Ectodermal cell (in vitro differentiated cells): Measurements from ENCODE around the gene PPP1R14C.
"Not testable (repeated sequence)": the region's sequence is repeated elsewhere in the genome, so short reads cannot be mapped to it uniquely, and the experiment has no call there.

Source experiments
- H3K27ac ChIP-seq: 2 replicates; pipeline ENCODE4 v1.7.0; 2013; ENCODE audit warnings: mild to moderate bottlenecking, low read depth, low read length; ENCODE audit not compliant: insufficient read depth, poor library complexity, severe bottlenecking
- H3K27me3 ChIP-seq: 2 replicates; pipeline ENCODE4 v1.7.0; 2013; ENCODE audit warnings: mild to moderate bottlenecking, low read length; ENCODE audit not compliant: insufficient read depth, control insufficient read depth, poor library complexity, severe bottlenecking
- H3K36me3 ChIP-seq: one replicate; pipeline ENCODE4 v1.7.0; 2013; ENCODE audit warnings: low read length; ENCODE audit not compliant: control insufficient read depth, insufficient read depth
- H3K4me1 ChIP-seq: one replicate; pipeline ENCODE4 v1.7.0; 2013; ENCODE audit warnings: low read length; ENCODE audit not compliant: control insufficient read depth, insufficient read depth
- H3K4me3 ChIP-seq: 2 replicates; pipeline ENCODE4 v1.7.0; 2013; ENCODE audit warnings: low read depth, low read length, control low read depth; ENCODE audit not compliant: insufficient read depth
- H3K9me3 ChIP-seq: 2 replicates; pipeline ENCODE4 v1.7.0; 2013; ENCODE audit warnings: mild to moderate bottlenecking, low read length, moderate library complexity; ENCODE audit not compliant: control insufficient read depth
- WGBS, 2 experiments: methylation state at CpG; one replicate each; pipeline ENCODE4 v1.1.7; 2013; ENCODE audit warnings: missing lambda C conversion rate in 2 of 2; 5-methylcytosine and 5-hydroxymethylcytosine counted together

Gene PPP1R14C

GRCh38 chr6:150137711-150138110, 5.1 kb upstream of the PPP1R14C start:
- H3K4me3 ChIP-seq, H3K36me3 ChIP-seq, H3K9me3 ChIP-seq, H3K4me1 ChIP-seq, H3K27ac ChIP-seq: not testable (repeated sequence)
- peaks cover 20% of the 10 kb centered on the region for H3K27me3 ChIP-seq
- WGBS, 2 experiments: 86% methylated on average over 3 of the region's 3 CpGs

GRCh38 chr6:150138638-150139037, 4.2 kb upstream of the PPP1R14C start:
- no peaks in the 10 kb centered on the region for H3K36me3 ChIP-seq
- H3K27me3 ChIP-seq: peaks cover 30% of the 10 kb centered on the region
- H3K4me3 ChIP-seq: no peak overlapping the region
- no peaks in the 10 kb centered on the region for H3K4me1 ChIP-seq
- no peak overlapping the region for H3K27ac ChIP-seq
- 84% methylated on average over 7 of the region's 7 CpGs for WGBS, 2 experiments
- H3K9me3 ChIP-seq: no peaks in the 10 kb centered on the region

GRCh38 chr6:150139533-150139932, 3.3 kb upstream of the PPP1R14C start:
- Histone ChIP-seq H3K9me3 (no peaks in the 10 kb centered on the region), H3K4me3 (no peak overlapping the region), H3K4me1 (no peaks in the 10 kb centered on the region), H3K36me3 (no peaks in the 10 kb centered on the region), H3K27me3 (peaks cover 39% of the 10 kb centered on the region), H3K27ac (no peak overlapping the region)
- WGBS, 2 experiments: 94 to 95% methylated on average over 3 of the region's 3 CpGs

DNA sequence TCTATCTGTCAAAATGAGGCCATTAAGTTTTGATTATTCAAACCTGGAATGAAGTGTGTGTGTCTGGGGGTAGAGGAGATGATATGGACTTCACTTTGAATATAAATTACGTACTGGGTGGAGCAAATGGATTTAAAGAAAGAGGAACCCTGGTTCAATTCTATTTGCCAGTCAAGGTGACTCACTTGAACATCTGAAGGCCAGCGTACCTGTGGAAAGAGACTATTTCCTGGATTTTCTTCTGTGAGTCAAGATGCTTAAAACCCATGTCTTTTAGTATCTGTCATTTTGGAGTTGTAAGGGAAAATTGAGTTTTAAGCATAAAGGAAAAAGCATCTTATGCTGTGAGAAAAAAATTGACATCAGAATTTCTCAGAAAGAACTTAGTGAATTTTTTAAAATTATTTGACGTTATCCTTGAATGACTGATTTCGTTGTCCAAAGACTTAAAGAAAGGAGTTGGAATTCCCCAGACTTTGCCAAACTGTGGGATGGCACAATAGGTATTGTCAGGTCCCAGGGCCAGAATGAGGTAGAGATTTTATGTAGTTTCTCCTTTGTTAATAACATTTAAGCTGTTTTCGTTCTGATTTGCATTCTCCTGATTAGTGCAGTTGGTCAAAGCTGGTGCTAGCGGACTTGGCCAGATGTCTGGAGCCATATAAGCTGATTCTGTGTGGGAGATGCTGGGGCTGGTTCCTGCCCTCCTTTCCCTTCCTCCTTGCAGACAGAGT, 2.4 kb upstream of the PPP1R14C start:
- Histone ChIP-seq H3K27ac (no peak overlapping the region), H3K4me3 (no peak overlapping the region), H3K9me3 (no peaks in the 10 kb centered on the region), H3K27me3 (peaks cover 47% of the 10 kb centered on the region), H3K4me1 (no peaks in the 10 kb centered on the region), H3K36me3 (no peaks in the 10 kb centered on the region)
- WGBS, 2 experiments: 87 to 89% methylated on average over 6 of the region's 6 CpGs

DNA sequence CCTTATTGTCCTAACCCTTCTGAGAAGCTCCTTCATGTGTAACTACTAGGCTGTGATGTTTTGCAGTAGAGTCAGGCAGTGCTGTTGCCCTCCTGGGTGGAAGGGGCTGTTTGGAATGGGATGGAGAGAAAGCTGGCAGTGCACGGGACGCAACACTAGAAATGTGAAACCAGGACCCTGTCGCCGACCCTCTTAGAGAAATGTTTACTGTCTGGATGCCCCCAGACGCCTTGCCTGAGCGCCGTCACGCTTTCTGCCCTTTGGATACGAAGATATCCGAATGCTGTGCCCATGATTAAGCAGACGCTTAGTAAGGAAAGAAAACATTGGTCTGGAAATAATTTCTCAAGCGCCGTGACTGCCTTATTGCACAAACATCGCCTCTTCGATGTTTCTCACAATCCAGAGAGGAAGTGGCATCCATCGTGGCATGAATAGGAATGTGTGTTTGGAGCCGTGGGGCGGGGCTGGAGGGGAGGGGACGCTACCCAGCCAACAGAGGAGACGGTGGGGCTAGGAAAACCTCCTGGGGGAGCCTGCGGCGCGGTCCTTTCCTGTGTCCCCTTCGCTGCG, 661 bp upstream of the PPP1R14C start:
- no peaks in the 10 kb centered on the region for H3K4me1 ChIP-seq
- peaks cover 63% of the 10 kb centered on the region for H3K27me3 ChIP-seq
- peak overlapping the region; percentile 46 for H3K4me3 ChIP-seq
- WGBS, 2 experiments: 17 to 19% methylated on average over 25 of the region's 25 CpGs
- H3K27ac ChIP-seq: no peak overlapping the region
- H3K9me3 ChIP-seq: no peaks in the 10 kb centered on the region
- no peaks in the 10 kb centered on the region for H3K36me3 ChIP-seq

- Histone ChIP-seq H3K4me3 (peak overlapping the region; percentile 46), H3K9me3 (no peaks in the 10 kb centered on the region), H3K36me3 (no peaks in the 10 kb centered on the region), H3K27ac (no peak overlapping the region), H3K27me3 (peaks cover 63% of the 10 kb centered on the region), H3K4me1 (no peaks in the 10 kb centered on the region)
- 3% methylated on average over 53 of the region's 53 CpGs for WGBS, 2 experiments
Observed at GRCh38 chr6:150143516-150144293, 861 bp downstream of the PPP1R14C start.

- Histone ChIP-seq H3K27me3 (peaks cover 63% of the 10 kb centered on the region), H3K36me3 (no peaks in the 10 kb centered on the region), H3K9me3 (no peaks in the 10 kb centered on the region), H3K4me1 (no peaks in the 10 kb centered on the region), H3K4me3 (peak overlapping the region; percentile 46), H3K27ac (no peak overlapping the region)
- WGBS, 2 experiments: 18 to 32% methylated on average over 5 of the region's 6 CpGs
Observed at GRCh38 chr6:150144294-150144868, 1.5 kb downstream of the PPP1R14C start.

DNA sequence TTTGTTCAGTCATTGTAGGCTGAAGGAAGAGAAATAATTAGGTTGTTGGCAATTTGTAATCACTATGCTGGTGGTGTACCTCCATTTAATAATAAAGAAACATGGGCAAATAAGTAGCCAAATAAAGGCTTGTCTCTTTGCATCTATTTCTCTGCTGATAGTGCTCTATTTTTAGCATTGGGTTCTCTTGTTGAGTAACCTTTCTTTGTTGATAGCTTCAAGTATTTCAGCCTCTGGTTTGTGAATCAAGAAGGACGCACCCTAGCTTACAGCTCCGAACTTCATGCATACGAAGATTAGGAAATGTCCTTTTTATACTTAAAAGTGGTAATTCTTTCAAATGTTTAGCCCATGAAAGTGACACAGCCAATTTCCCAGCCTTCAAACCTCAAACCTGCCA, 2.6 kb downstream of the PPP1R14C start:
- Histone ChIP-seq H3K27me3 (peaks cover 66% of the 10 kb centered on the region), H3K4me3 (no peak overlapping the region), H3K9me3 (no peaks in the 10 kb centered on the region), H3K27ac (no peak overlapping the region), H3K4me1 (peaks cover under 1% of the 10 kb centered on the region), H3K36me3 (no peaks in the 10 kb centered on the region)
- WGBS, 2 experiments: 91 to 96% methylated on average over 3 of the region's 3 CpGs

GRCh38 chr6:150145830-150146229, 3.0 kb downstream of the PPP1R14C start:
- Histone ChIP-seq H3K27ac (no peak overlapping the region), H3K4me3 (no peak overlapping the region), H3K4me1 (peaks cover 4% of the 10 kb centered on the region), H3K9me3 (no peaks in the 10 kb centered on the region), H3K36me3 (no peaks in the 10 kb centered on the region), H3K27me3 (peaks cover 68% of the 10 kb centered on the region)

DNA sequence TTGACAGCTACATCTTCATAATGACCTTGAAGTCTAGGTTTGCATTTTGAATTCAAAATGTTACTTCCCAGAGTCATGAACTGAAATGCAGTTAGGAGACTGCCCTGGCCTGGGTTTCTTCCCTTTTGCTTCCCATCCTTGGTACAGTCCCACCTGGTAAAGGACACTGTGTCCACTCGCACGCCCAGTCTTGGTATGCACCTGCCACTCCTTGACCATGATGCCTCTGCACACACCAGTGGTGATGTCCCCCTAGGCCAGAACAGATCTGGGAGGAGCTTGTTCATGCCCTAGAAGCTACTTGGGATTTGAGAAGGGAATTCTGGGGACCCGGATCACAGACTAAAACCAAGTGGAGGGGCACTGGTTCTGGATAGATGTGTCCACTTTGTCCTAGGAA, 3.6 kb downstream of the PPP1R14C start:
- no peaks in the 10 kb centered on the region for H3K9me3 ChIP-seq
- H3K27ac ChIP-seq: no peak overlapping the region
- 79 to 81% methylated on average over 3 of the region's 3 CpGs for WGBS, 2 experiments
- no peaks in the 10 kb centered on the region for H3K36me3 ChIP-seq
- peaks cover 5% of the 10 kb centered on the region for H3K4me1 ChIP-seq
- H3K27me3 ChIP-seq: peaks cover 63% of the 10 kb centered on the region
- H3K4me3 ChIP-seq: no peak overlapping the region
